ENCODE measurements around the gene AP3B1.

DNA sequence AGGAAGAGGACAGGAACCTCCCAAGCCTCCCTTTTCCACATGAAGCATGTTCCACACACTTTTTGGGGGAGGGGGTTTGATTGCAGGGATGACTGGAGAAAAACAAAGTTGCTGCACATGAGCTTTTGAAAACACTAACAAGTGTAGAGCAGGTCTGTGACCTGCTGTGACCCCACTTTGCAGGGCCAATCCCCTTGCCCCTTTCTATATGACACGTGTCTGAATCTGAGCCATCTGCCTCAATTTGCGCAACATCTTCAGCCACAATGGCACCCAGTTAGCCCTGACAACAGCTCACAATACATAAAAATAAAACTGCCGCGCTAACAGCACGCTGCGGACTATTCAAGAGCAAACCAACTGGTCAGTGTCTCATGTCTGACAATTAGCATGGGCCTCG, 290.6 kb downstream of the AP3B1 start:
- TF ChIP-seq, protein P1, sequence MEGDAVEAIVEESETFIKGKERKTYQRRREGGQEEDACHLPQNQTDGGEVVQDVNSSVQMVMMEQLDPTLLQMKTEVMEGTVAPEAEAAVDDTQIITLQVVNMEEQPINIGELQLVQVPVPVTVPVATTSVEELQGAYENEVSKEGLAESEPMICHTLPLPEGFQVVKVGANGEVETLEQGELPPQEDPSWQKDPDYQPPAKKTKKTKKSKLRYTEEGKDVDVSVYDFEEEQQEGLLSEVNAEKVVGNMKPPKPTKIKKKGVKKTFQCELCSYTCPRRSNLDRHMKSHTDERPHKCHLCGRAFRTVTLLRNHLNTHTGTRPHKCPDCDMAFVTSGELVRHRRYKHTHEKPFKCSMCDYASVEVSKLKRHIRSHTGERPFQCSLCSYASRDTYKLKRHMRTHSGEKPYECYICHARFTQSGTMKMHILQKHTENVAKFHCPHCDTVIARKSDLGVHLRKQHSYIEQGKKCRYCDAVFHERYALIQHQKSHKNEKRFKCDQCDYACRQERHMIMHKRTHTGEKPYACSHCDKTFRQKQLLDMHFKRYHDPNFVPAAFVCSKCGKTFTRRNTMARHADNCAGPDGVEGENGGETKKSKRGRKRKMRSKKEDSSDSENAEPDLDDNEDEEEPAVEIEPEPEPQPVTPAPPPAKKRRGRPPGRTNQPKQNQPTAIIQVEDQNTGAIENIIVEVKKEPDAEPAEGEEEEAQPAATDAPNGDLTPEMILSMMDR (IDR thresholded peaks at IDR 0.05): no peak
- TF ChIP-seq EZH2 (IDR thresholded peaks at IDR 0.05; ENCODE audit: borderline replicate concordance, insufficient read depth, low read depth, low read length, poor library complexity, severe bottlenecking): no peak
